H9 (cell line): ENCODE measurements around the gene KCNMA1. TPM values are rescaled to one million over a fixed set of nuclear protein-coding genes. Genes with fewer than 3 reads are reported as not detected.

Source experiments
- DNase-seq: peaks from one replicate; pipeline ENCODE4 v3.0.0-alpha.2; 2017
- H2AFZ ChIP-seq: one replicate; pipeline ENCODE4 v1.6.1; 2013; ENCODE audit warnings: mild to moderate bottlenecking, low read length, control low read depth, moderate library complexity
- H2AK5ac ChIP-seq: 2 replicates; pipeline ENCODE4 v1.6.1; 2013; ENCODE audit warnings: low read length, control low read depth, mixed read lengths; ENCODE audit not compliant: insufficient read length
- H2BK120ac ChIP-seq: one replicate; pipeline ENCODE4 v1.6.1; 2013; ENCODE audit warnings: low read depth, mild to moderate bottlenecking, low read length, control low read depth, inconsistent platforms; ENCODE audit not compliant: poor library complexity, severe bottlenecking
- H2BK12ac ChIP-seq: 2 replicates; pipeline ENCODE4 v1.6.1; 2013; ENCODE audit warnings: low read length, control low read depth, mixed read lengths, low read depth; ENCODE audit not compliant: insufficient read length
- H2BK15ac ChIP-seq: 2 replicates; pipeline ENCODE4 v1.6.1; 2013; ENCODE audit warnings: low read depth, low read length, control low read depth
- H2BK20ac ChIP-seq: one replicate; pipeline ENCODE4 v1.6.1; 2013; ENCODE audit warnings: low read depth, mild to moderate bottlenecking, low read length, control low read depth, inconsistent platforms; ENCODE audit not compliant: poor library complexity, severe bottlenecking
- H2BK5ac ChIP-seq: 2 replicates; pipeline ENCODE4 v1.6.1; 2013; ENCODE audit warnings: low read length, control low read depth, mixed read lengths; ENCODE audit not compliant: insufficient read length
- H3K14ac ChIP-seq: 2 replicates; pipeline ENCODE4 v1.6.1; 2013; ENCODE audit warnings: low read length, control low read depth; ENCODE audit not compliant: insufficient read depth
- H3K18ac ChIP-seq: 2 replicates; pipeline ENCODE4 v1.6.1; 2013; ENCODE audit warnings: low read depth, mild to moderate bottlenecking, mixed read lengths, low read length, control low read depth; ENCODE audit not compliant: insufficient read length
- H3K23ac ChIP-seq: 2 replicates; pipeline ENCODE4 v1.6.1; 2013; ENCODE audit warnings: low read length, control low read depth, mixed read lengths, low read depth; ENCODE audit not compliant: insufficient read length
- H3K23me2 ChIP-seq: 2 replicates; pipeline ENCODE4 v1.6.1; 2013; ENCODE audit warnings: low read depth, mild to moderate bottlenecking, mixed read lengths, low read length, control low read depth; ENCODE audit not compliant: insufficient read length, poor library complexity, severe bottlenecking
- H3K27ac ChIP-seq: 2 replicates; pipeline ENCODE4 v1.5.1; 2013; ENCODE audit warnings: low read length, control low read depth, mixed read lengths, low read depth; ENCODE audit not compliant: insufficient read length
- H3K27me3 ChIP-seq: 2 replicates; pipeline ENCODE4 v1.6.1; 2013; ENCODE audit warnings: low read length, control low read depth, inconsistent platforms; ENCODE audit not compliant: insufficient read depth
- H3K4ac ChIP-seq: 2 replicates; pipeline ENCODE4 v1.6.1; 2013; ENCODE audit warnings: low read depth, mild to moderate bottlenecking, control low read depth, inconsistent platforms, low read length, moderate library complexity
- H3K4me1 ChIP-seq: 2 replicates; pipeline ENCODE4 v1.6.1; 2013; ENCODE audit warnings: low read length, control low read depth, inconsistent platforms; ENCODE audit not compliant: insufficient read depth
- H3K4me2 ChIP-seq: 2 replicates; pipeline ENCODE4 v1.6.1; 2013; ENCODE audit warnings: low read length, control low read depth, mixed read lengths; ENCODE audit not compliant: insufficient read length, insufficient read depth
- H3K56ac ChIP-seq: 2 replicates; pipeline ENCODE4 v1.6.1; 2013; ENCODE audit warnings: low read depth, mild to moderate bottlenecking, mixed read lengths, low read length, control low read depth; ENCODE audit not compliant: insufficient read length
- H3K79me1 ChIP-seq: 2 replicates; pipeline ENCODE4 v1.6.1; 2013; ENCODE audit warnings: low read depth, mild to moderate bottlenecking, moderate library complexity, low read length, control low read depth, inconsistent platforms; ENCODE audit not compliant: insufficient read depth, poor library complexity, severe bottlenecking
- H3K79me2 ChIP-seq: 2 replicates; pipeline ENCODE4 v1.6.1; 2013; ENCODE audit warnings: low read length, control low read depth, inconsistent platforms; ENCODE audit not compliant: insufficient read depth
- H3K9ac ChIP-seq: 2 replicates; pipeline ENCODE4 v1.6.1; 2013; ENCODE audit warnings: low read length, control low read depth, mixed read lengths; ENCODE audit not compliant: insufficient read length; ENCODE audit errors: extremely low read depth
- H3K9me3 ChIP-seq: one replicate; pipeline ENCODE4 v1.6.1; 2013; ENCODE audit warnings: low read depth, low read length, inconsistent platforms; ENCODE audit not compliant: control insufficient read depth
- H3T11ph ChIP-seq: one replicate; pipeline ENCODE4 v1.6.1; 2013; ENCODE audit warnings: mild to moderate bottlenecking, low read length, control low read depth, inconsistent platforms
- H4K20me1 ChIP-seq: one replicate; pipeline ENCODE4 v1.6.1; 2013; ENCODE audit not compliant: control insufficient read depth, insufficient read length, insufficient read depth
- H4K5ac ChIP-seq: 2 replicates; pipeline ENCODE4 v1.6.1; 2013; ENCODE audit warnings: low read depth, mild to moderate bottlenecking, mixed read lengths, low read length, control low read depth; ENCODE audit not compliant: insufficient read length
- H4K8ac ChIP-seq: replicated peaks from 2 replicates; pipeline ENCODE4 v1.6.1; 2013; ENCODE audit warnings: low read length, control low read depth, mixed read lengths, low read depth; ENCODE audit not compliant: insufficient read length
- H4K91ac ChIP-seq: 2 replicates; pipeline ENCODE4 v1.6.1; 2013; ENCODE audit warnings: low read depth, mild to moderate bottlenecking, moderate library complexity, mixed read lengths, low read length, control low read depth; ENCODE audit not compliant: insufficient read length
- H3K27ac Mint-ChIP-seq, 3 experiments: 2 replicates in 2 of 3; 3 replicates in 1 of 3; pipeline ENCODE4 v1.8.0; 2020 to 2021; ENCODE audit warnings: mixed read lengths in 3 of 3, mild to moderate bottlenecking in 1 of 3, moderate library complexity in 1 of 3
- H3K27me3 Mint-ChIP-seq: 2 replicates; pipeline ENCODE4 v1.8.0; 2021; ENCODE audit warnings: low read depth, mild to moderate bottlenecking, moderate library complexity, mixed read lengths
- H3K36me3 Mint-ChIP-seq, 3 experiments: 2 replicates in 2 of 3; 3 replicates in 1 of 3; pipeline ENCODE4 v1.8.0; 2020 to 2021; ENCODE audit warnings: low read depth in 3 of 3, mixed read lengths in 3 of 3; ENCODE audit not compliant: insufficient read depth in 1 of 3
- H3K4me1 Mint-ChIP-seq, 2 experiments: 2 replicates each; pipeline ENCODE4 v1.8.0; 2020; ENCODE audit warnings: mixed read lengths in 2 of 2
- H3K4me3 Mint-ChIP-seq, 2 experiments: 2 replicates in 1 of 2; 3 replicates in 1 of 2; pipeline ENCODE4 v1.8.0; 2020 to 2021; ENCODE audit warnings: mild to moderate bottlenecking in 2 of 2, mixed read lengths in 2 of 2, moderate library complexity in 1 of 2
- H3K9me3 Mint-ChIP-seq, 2 experiments: 2 replicates in 1 of 2; 3 replicates in 1 of 2; pipeline ENCODE4 v1.8.0; 2020; ENCODE audit warnings: mild to moderate bottlenecking in 2 of 2, mixed read lengths in 2 of 2, moderate library complexity in 1 of 2
- WGBS: extraction: QIAGEN DNeasy Blood & Tissue Kit; methylation state at CpG from one replicate; pipeline ENCODE4 v1.1.7; 2013; ENCODE audit warnings: missing lambda C conversion rate, low lambda C conversion rate, mixed read lengths; ENCODE audit not compliant: insufficient read length; ENCODE audit errors: extremely low coverage; 5-methylcytosine and 5-hydroxymethylcytosine counted together
- total RNA-seq: library from RNA; stranded (reverse); gene quantifications from 2 replicates; pipeline ENCODE4 v1.2.1, GENCODE V29; 2021
- TF ChIP-seq, protein P1 (sequence below): fragments of 200-600 bp; sonication (generic); conservative IDR thresholded peaks from 3 replicates; pipeline ENCODE4 v1.8.0; 2021; ENCODE audit warnings: antibody characterized with exemption, mild to moderate bottlenecking

Gene KCNMA1
- total RNA-seq, 1 experiment from 2014 or later = 2.0 TPM

DNA sequence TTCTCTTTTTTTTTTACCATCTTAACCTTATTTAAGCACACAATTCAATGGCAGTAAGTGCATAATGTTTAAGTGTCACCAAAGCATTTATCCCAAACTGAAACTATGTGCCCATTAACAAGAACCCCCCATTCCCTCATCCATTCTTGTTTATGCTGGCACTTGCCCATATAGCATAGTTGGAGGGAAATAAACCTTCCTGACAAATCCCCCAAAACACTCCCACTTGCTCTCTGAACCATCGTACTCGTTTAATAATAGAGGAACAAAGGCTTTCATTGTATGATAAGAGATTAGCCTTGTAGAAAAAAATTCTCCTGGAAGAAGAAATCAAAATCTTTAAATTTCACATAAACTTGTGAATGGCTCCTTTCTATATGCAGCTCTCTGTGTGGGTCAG is 26.4 kb upstream of the KCNMA1 start:
- Histone ChIP-seq H3K23me2 (no peaks in the 10 kb centered on the region), H3K14ac (no peak overlapping the region), H3K4ac (no peak overlapping the region), H2BK120ac (no peak overlapping the region), H3K18ac (no peak overlapping the region), H3K4me2 (no peak overlapping the region), H2BK15ac (no peak overlapping the region), H3T11ph (no peak overlapping the region), H3K9me3 (no peaks in the 10 kb centered on the region), H2AFZ (no peak overlapping the region), H3K56ac (no peak overlapping the region), H3K79me1 (no peaks in the 10 kb centered on the region), H3K79me2 (no peaks in the 10 kb centered on the region), H3K4me1 (no peaks in the 10 kb centered on the region; the same call in 1 of the 2 replicates), H3K23ac (no peak overlapping the region), H3K27me3 (no peaks in the 10 kb centered on the region), H3K9ac (no peak overlapping the region), H4K8ac (no peak overlapping the region), H4K5ac (no peak overlapping the region), H2AK5ac (no peak overlapping the region), H4K91ac (no peak overlapping the region), H2BK20ac (no peak overlapping the region), H4K20me1 (no peaks in the 10 kb centered on the region), H3K27ac (no peak overlapping the region), H2BK12ac (no peak overlapping the region), H2BK5ac (no peak overlapping the region)
- Mint-ChIP-seq H3K4me1 (peaks cover 0 to 8% of the 10 kb centered on the region in 2 experiments; a peak in 2 of 4 replicates), H3K27ac (no peak overlapping the region), H3K27me3 (peaks cover 1% of the 10 kb centered on the region), H3K9me3 (peaks cover 4 to 7% of the 10 kb centered on the region in 2 experiments; a peak in 4 of 5 replicates), H3K4me3 (no peak overlapping the region), H3K36me3 (peaks cover 2 to 7% (median 4%) of the 10 kb centered on the region in 3 experiments; a peak in 6 of 7 replicates)
- no CpG with 5 or more reads among the region's 2 CpGs for WGBS
- TF ChIP-seq, protein P1, sequence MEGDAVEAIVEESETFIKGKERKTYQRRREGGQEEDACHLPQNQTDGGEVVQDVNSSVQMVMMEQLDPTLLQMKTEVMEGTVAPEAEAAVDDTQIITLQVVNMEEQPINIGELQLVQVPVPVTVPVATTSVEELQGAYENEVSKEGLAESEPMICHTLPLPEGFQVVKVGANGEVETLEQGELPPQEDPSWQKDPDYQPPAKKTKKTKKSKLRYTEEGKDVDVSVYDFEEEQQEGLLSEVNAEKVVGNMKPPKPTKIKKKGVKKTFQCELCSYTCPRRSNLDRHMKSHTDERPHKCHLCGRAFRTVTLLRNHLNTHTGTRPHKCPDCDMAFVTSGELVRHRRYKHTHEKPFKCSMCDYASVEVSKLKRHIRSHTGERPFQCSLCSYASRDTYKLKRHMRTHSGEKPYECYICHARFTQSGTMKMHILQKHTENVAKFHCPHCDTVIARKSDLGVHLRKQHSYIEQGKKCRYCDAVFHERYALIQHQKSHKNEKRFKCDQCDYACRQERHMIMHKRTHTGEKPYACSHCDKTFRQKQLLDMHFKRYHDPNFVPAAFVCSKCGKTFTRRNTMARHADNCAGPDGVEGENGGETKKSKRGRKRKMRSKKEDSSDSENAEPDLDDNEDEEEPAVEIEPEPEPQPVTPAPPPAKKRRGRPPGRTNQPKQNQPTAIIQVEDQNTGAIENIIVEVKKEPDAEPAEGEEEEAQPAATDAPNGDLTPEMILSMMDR = no peak
- no peak for DNase-seq
